Stimulated activated CD8-positive, alpha-beta memory T cell treated with anti-CD3 and anti-CD28 coated beads, Interleukin-12 subunit alpha, Interleukin-12 subunit beta, amount 100 ng/mL, for 1 hour (primary cell): ENCODE results near the gene ASGR2.

Source experiments
- DNase-seq: peaks from one replicate; pipeline ENCODE4 v3.0.0-alpha.2; 2020; ENCODE audit warnings: low read depth

Gene ASGR2

DNA sequence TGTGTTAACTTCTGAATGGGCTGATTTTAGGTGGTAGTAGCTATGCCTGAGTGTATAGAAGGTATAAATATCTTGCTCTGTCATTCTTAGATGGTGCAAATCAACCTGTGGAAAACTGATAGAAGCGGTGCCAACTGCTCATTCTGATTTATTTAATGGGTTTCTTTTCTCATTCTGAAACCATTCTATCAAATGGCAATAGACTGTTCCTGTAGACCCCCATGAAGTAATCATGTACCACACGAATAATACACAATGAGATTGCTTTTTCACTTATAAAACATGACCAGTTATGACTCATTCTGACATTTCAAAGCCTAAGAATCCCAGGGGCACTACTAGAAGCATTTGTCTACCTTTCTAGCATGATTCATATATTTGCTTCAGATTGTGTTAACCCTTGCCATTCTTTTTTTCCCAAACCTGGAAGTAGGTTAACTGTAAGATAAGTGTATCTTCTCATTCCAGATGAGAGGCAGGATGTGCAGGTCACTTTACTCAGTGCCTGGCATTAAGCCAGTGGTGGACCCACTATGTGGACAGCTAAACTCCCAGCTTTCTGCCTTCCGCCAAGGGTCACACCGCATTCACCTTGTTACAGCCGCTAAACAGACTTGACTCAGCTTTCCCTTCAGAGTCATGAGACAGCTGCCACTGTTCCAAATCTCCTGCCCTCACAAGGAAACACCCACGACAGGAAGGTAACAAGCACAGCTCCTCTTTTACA, 54.3 kb downstream of the ASGR2 start:
- no peak for DNase-seq

DNA sequence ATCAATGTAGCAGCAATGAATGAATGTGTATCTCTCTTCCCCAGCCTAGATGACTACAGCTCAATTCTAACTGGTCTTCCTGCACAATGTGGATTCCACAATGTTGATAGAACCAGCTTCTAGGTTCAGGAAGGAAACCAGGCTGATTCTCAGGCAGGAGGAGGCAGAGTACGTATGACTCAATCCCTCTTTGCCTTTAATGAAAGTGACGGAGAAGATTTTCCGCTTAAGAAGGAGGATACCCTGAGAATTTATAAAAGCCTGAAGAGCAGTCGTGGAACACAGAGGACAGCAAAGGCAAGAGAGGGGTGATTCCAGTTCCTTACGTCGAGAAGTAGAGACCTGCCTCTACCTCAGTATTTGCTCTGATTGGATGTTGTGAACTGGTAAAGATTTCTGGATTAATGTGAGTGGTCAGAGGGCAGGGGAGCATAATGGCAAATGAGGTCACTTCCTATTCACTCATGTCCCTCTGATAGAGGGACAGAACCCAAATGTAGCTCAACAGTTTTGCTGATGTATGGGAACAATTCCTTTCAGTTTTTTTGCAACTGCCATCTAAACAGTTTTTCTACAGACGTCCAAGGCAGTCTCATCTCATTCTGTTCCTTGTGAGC, 55.7 kb downstream of the ASGR2 start:
- no peak for DNase-seq

DNA sequence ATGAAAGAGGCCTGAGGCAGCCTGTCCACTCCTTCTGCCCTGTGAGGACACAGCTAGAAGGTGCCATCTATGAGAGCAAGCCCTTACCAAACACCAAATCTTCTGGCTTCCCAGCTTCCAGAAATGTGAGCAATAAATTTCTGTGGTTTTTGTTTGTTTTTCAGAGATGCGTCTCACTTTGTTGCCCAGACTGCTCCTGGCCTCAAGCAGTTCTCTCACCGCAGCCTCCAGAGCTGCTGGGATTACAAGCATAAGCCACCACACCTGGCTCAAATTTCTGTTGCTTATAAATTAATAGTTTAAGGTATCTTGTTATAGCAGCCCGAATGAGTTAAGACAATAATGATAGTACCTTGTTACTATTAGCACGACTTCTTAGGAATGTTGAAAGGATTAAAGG, 58.2 kb downstream of the ASGR2 start:
- DNase-seq, result no peak
